GM23248 (cell line): ENCODE measurements around the gene ZC3H14. TPM values are rescaled to one million over a fixed set of nuclear protein-coding genes. Genes with fewer than 3 reads are reported as not detected.
A peak's percentile ranks its signal among the peaks of the same experiment; 100 is the strongest.

Experiments
- DNase-seq: peaks from one replicate; pipeline ENCODE4 v3.0.0-alpha.2; 2015
- H2AFZ ChIP-seq: fragments of 200-600 bp; sonication (generic); 2 replicates; pipeline ENCODE4 v1.6.1; 2016; ENCODE audit warnings: antibody characterized with exemption
- H3F3A ChIP-seq: fragments of 200-600 bp; sonication (generic); 2 replicates; pipeline ENCODE4 v1.6.1; 2016; ENCODE audit warnings: mild to moderate bottlenecking, antibody characterized with exemption, mixed run types; ENCODE audit not compliant: insufficient read depth
- H3K27ac ChIP-seq: fragments of 200-600 bp; sonication (generic); 2 replicates; pipeline ENCODE4 v1.5.1; 2016; ENCODE audit warnings: mild to moderate bottlenecking
- H3K27me3 ChIP-seq: fragments of 200-600 bp; sonication (generic); replicated peaks from 2 replicates; pipeline ENCODE4 v1.6.1; 2016; ENCODE audit warnings: mild to moderate bottlenecking; ENCODE audit not compliant: insufficient read depth
- H3K36me3 ChIP-seq: fragments of 200-600 bp; sonication (generic); 2 replicates; pipeline ENCODE4 v1.6.1; 2016; ENCODE audit warnings: low read depth, mild to moderate bottlenecking
- H3K4me1 ChIP-seq: fragments of 200-600 bp; sonication (generic); 2 replicates; pipeline ENCODE4 v1.6.1; 2016; ENCODE audit warnings: mild to moderate bottlenecking; ENCODE audit not compliant: insufficient read depth
- H3K4me2 ChIP-seq: fragments of 200-600 bp; sonication (generic); one replicate; pipeline ENCODE4 v1.6.1; 2016; ENCODE audit warnings: mild to moderate bottlenecking; ENCODE audit not compliant: unreplicated experiment
- H3K4me3 ChIP-seq: fragments of 200-600 bp; sonication (generic); 2 replicates; pipeline ENCODE4 v1.5.1; 2016; ENCODE audit warnings: mild to moderate bottlenecking
- H3K79me2 ChIP-seq: fragments of 200-600 bp; sonication (generic); 2 replicates; pipeline ENCODE4 v1.6.1; 2016; ENCODE audit warnings: mild to moderate bottlenecking; ENCODE audit not compliant: insufficient read depth
- H3K9ac ChIP-seq: fragments of 200-600 bp; sonication (generic); 2 replicates; pipeline ENCODE4 v1.6.1; 2016; ENCODE audit warnings: mild to moderate bottlenecking
- H3K9me2 ChIP-seq: fragments of 200-600 bp; sonication (generic); 2 replicates; pipeline ENCODE4 v1.6.1; 2016; ENCODE audit warnings: mixed run types, mild to moderate bottlenecking, moderate library complexity; ENCODE audit not compliant: insufficient read depth
- H3K9me3 ChIP-seq: fragments of 200-600 bp; sonication (generic); one replicate; pipeline ENCODE4 v1.6.1; 2017; ENCODE audit warnings: low read depth
- H4K20me1 ChIP-seq: fragments of 200-600 bp; sonication (generic); 2 replicates; pipeline ENCODE4 v1.6.0; 2016; ENCODE audit not compliant: insufficient read depth
- EZH2 ChIP-seq: fragments of 200-600 bp; sonication (generic); IDR thresholded peaks from 2 replicates; pipeline ENCODE4 v1.6.1; 2018; ENCODE audit warnings: antibody characterized with exemption, mild to moderate bottlenecking; ENCODE audit not compliant: insufficient read depth, poor library complexity, severe bottlenecking
- EZH2phosphoT487 ChIP-seq: fragments of 200-600 bp; sonication (generic); IDR thresholded peaks from 2 replicates; pipeline ENCODE4 v1.6.1; 2018; ENCODE audit warnings: antibody characterized with exemption, moderate library complexity, mild to moderate bottlenecking, low read depth; ENCODE audit not compliant: insufficient read depth
- WGBS, 2 experiments: methylation state at CpG; one replicate each; pipeline ENCODE4 v1.1.6; 2015 to 2017; ENCODE audit warnings: low lambda C conversion rate in 2 of 2, low coverage in 1 of 2; ENCODE audit errors: missing lambda C conversion rate in 2 of 2; 5-methylcytosine and 5-hydroxymethylcytosine counted together
- in situ Hi-C: fragments of 300-500 bp; cut with MboI; formaldehyde crosslinking; loops from 2 replicates; pipeline ENCODE4 v1.15.0; 2020
- polyA plus RNA-seq: library from polyadenylated mRNA; unstranded; fragments of >200 nt; fragmentation: Nextera tagmentation; extraction: Ambion mirVana; gene quantifications from 2 replicates; pipeline ENCODE4 v1.2.1, GENCODE V29; 2016
- total RNA-seq: library from RNA; depleted of rRNA; stranded (reverse); fragments of >200 nt; shearing (Covaris generic); gene quantifications from 2 replicates; pipeline ENCODE4 v1.2.3, GENCODE V29; 2014

Gene ZC3H14
- total and polyA plus RNA-seq, 2 experiments from 2014 or later = 65.6 to 70.0 TPM

DNA sequence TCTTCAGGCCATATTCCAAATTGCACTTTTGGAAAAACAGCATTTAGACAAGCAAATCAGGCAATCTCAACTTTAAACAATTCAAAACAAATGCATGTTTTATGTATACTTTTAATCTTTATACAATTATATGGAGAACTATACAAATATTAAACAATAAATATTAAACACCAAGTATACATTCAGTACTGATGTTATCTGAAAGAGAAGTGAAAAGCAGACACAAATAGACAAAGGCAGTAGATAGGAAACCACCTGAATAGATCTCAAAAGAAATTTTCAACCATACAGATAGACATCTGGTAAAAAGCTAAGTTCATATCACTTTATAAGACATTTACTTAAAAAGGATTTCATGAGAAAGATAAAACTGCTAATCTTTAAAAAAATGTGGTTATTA lies 65.2 kb downstream of the ZC3H14 start:
- Histone ChIP-seq H3K4me3 (no peak overlapping the region), H2AFZ (no peak overlapping the region), H3K4me2 (no peak overlapping the region), H3K27me3 (no peaks in the 10 kb centered on the region), H3K9me3 (no peaks in the 10 kb centered on the region), H3K79me2 (no peaks in the 10 kb centered on the region), H3K4me1 (no peaks in the 10 kb centered on the region), H4K20me1 (no peaks in the 10 kb centered on the region), H3K9ac (no peak overlapping the region), H3K27ac (no peak overlapping the region), H3K9me2 (no peaks in the 10 kb centered on the region), H3F3A (no peaks in the 10 kb centered on the region), H3K36me3 (no peaks in the 10 kb centered on the region)
- in situ Hi-C loops = no loop called here
- TF ChIP-seq EZH2phosphoT487 = no peak
- TF ChIP-seq EZH2 = no peak
- no peak for DNase-seq

DNA sequence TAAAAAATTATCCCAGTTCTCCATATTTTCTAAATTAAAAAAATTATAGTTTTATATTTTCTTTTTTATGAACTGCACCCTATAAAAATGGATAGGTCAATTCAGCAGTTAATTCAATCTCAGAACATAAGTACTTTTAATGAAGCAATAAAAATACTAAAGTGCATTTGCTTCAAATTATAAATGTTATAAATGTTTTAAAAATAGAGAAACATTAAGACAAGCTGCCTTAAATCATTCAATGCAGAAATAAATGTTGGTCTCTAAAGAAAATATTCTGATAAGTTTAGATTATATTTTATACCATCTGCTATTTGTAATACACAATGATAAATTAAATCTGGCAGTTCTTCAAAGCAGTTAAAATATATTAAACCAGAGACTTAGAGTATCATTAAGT lies 65.6 kb downstream of the ZC3H14 start:
- Histone ChIP-seq H3K9me2 (no peaks in the 10 kb centered on the region), H3K27ac (no peak overlapping the region), H3K4me3 (no peak overlapping the region), H3F3A (no peaks in the 10 kb centered on the region), H3K27me3 (no peaks in the 10 kb centered on the region), H3K36me3 (no peaks in the 10 kb centered on the region), H3K9me3 (no peaks in the 10 kb centered on the region), H3K9ac (no peak overlapping the region), H3K4me1 (no peaks in the 10 kb centered on the region), H4K20me1 (no peaks in the 10 kb centered on the region), H2AFZ (no peak overlapping the region), H3K79me2 (no peaks in the 10 kb centered on the region), H3K4me2 (no peak overlapping the region)
- in situ Hi-C loops = no loop called here
- TF ChIP-seq EZH2phosphoT487 (no peak), EZH2 (no peak)
- DNase-seq = no peak

DNA sequence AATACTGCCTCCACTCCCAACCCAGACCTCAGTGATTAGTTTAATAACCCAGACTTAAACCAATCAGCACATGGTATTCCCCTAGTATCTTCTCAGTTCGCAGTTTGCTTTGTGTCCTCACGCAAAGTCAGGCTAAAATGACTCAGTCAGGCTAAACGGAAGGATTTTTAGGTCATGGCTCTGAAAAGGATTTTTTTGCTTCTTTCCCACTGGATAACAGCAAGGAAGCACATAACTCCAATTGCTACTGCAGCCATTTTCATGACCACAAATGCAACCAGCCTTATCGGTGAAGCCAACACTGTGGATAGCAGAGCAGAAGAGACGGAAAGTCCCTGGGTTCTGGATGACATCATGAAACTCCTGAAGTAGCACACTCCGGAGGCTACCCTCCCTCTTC lies 67.7 kb downstream of the ZC3H14 start:
- DNase-seq = peak; percentile 5
- H3K27ac ChIP-seq = no peak overlapping the region

DNA sequence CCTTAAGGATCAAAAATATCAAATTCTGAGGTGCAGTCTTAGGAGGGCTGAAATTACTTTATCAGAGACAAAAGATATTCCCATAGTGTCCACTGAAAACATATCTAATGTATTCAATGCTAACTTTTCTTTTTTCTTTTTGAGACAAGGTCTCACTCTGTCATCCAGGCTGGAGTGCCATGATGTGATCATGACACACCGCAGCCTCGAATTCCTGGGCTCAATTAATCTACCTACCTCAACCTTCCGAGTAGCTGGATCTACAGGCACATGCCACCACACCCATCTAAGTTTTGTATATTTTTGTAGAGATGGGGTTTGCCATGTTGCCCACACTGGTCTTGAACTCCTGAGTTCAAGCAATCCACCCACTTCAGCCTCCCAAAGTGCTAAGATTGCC lies 68.3 kb downstream of the ZC3H14 start:
- TF ChIP-seq EZH2phosphoT487 (no peak), EZH2 (no peak)
- H3K27ac ChIP-seq = no peak overlapping the region
- H3K36me3 ChIP-seq = no peaks in the 10 kb centered on the region
- no peak for DNase-seq
- no peak overlapping the region for H2AFZ ChIP-seq
- no peaks in the 10 kb centered on the region for H3K4me1 ChIP-seq
- 64 to 68% methylated on average over 3 of the region's 3 CpGs for WGBS, 2 experiments
- H3K9ac ChIP-seq = no peak overlapping the region
- H3K79me2 ChIP-seq = no peaks in the 10 kb centered on the region
- no peak overlapping the region for H3K4me3 ChIP-seq
- H3F3A ChIP-seq = no peaks in the 10 kb centered on the region
- no peaks in the 10 kb centered on the region for H3K27me3 ChIP-seq
- peaks cover 4% of the 10 kb centered on the region; the same call in 1 of the 2 replicates for H3K9me2 ChIP-seq
- H4K20me1 ChIP-seq = no peaks in the 10 kb centered on the region
- no peak overlapping the region for H3K4me2 ChIP-seq
- in situ Hi-C loops = no loop called here
- H3K9me3 ChIP-seq = no peaks in the 10 kb centered on the region

More for the DNA sequence above, 67.7 kb downstream of the ZC3H14 start:
- no peak overlapping the region for H2AFZ ChIP-seq
- H4K20me1 ChIP-seq = no peaks in the 10 kb centered on the region
- H3K4me1 ChIP-seq = no peaks in the 10 kb centered on the region
- in situ Hi-C loops = no loop called here
- no peaks in the 10 kb centered on the region for H3F3A ChIP-seq
- H3K4me2 ChIP-seq = no peak overlapping the region
- 60 to 66% methylated on average over 6 of the region's 6 CpGs for WGBS, 2 experiments
- no peaks in the 10 kb centered on the region for H3K79me2 ChIP-seq
- peaks cover under 1% of the 10 kb centered on the region; the same call in 1 of the 2 replicates for H3K9me2 ChIP-seq
- no peak overlapping the region for H3K9ac ChIP-seq
- H3K9me3 ChIP-seq = no peaks in the 10 kb centered on the region
- H3K27me3 ChIP-seq = no peaks in the 10 kb centered on the region
- TF ChIP-seq EZH2 (no peak), EZH2phosphoT487 (no peak)
- H3K36me3 ChIP-seq = no peaks in the 10 kb centered on the region
- no peak overlapping the region for H3K4me3 ChIP-seq

DNA sequence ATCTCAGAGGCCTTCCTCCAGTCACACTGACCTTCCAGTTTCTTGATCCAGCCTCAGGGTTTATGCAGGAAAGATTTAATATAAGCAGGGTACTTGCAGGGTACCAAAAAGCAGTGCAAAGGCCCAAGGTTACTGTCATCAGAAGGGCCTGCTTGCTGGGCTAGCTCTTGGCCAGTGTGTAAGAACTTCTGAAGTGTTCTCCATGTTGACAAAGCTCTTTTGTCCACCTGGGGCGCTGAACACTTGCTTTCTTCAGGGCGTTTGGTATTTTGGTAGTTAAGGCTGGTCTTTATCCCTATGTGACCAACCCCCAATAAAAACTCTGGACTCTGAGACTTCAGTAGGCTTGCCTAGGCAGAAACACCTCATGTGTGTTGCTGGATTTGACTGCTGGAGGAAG lies 69.7 kb downstream of the ZC3H14 start:
- no peak overlapping the region for H3K4me2 ChIP-seq
- peaks cover 4% of the 10 kb centered on the region; the same call in 1 of the 2 replicates for H3K9me2 ChIP-seq
- H3K36me3 ChIP-seq = no peaks in the 10 kb centered on the region
- DNase-seq = no peak
- TF ChIP-seq EZH2 (no peak), EZH2phosphoT487 (no peak)
- WGBS, 2 experiments = 65% methylated on average over 2 of the region's 2 CpGs
- no peak overlapping the region for H3K9ac ChIP-seq
- H3K4me1 ChIP-seq = no peaks in the 10 kb centered on the region
- no peaks in the 10 kb centered on the region for H3K9me3 ChIP-seq
- no peak overlapping the region for H3K4me3 ChIP-seq
- in situ Hi-C loops = no loop called here
- no peaks in the 10 kb centered on the region for H3K27me3 ChIP-seq
- H3K79me2 ChIP-seq = no peaks in the 10 kb centered on the region
- no peaks in the 10 kb centered on the region for H4K20me1 ChIP-seq
- no peaks in the 10 kb centered on the region for H3F3A ChIP-seq
- no peak overlapping the region for H3K27ac ChIP-seq
- H2AFZ ChIP-seq = no peak overlapping the region
